HEK293 (cell line): Measurements from ENCODE around the gene HARS1.
A peak's percentile ranks its signal among the peaks of the same experiment; 100 is the strongest.

Experiments used
- SP2 ChIP-seq: fragments of 450-650 bp; formaldehyde crosslinking; IDR thresholded peaks from 2 replicates; pipeline ENCODE4 v1.5.1; 2016; ENCODE audit warnings: missing biosample characterization, missing genetic modification characterization
- WT1 ChIP-seq: fragments of 450-650 bp; formaldehyde crosslinking; IDR thresholded peaks from 2 replicates; pipeline ENCODE4 v1.5.1; 2016; ENCODE audit warnings: missing biosample characterization, missing genetic modification characterization
- ZBTB11 ChIP-seq: fragments of 450-650 bp; formaldehyde crosslinking; conservative IDR thresholded peaks from 2 replicates; pipeline ENCODE4 v1.5.1; 2016; ENCODE audit warnings: low read depth, missing biosample characterization, missing genetic modification characterization
- ZFP37 ChIP-seq: fragments of 450-650 bp; formaldehyde crosslinking; IDR thresholded peaks from 2 replicates; pipeline ENCODE4 v1.5.1; 2016; ENCODE audit warnings: missing biosample characterization, missing genetic modification characterization
- ZNF148 ChIP-seq: fragments of 450-650 bp; formaldehyde crosslinking; IDR thresholded peaks from 2 replicates; pipeline ENCODE4 v1.5.0; 2017; ENCODE audit warnings: missing biosample characterization, missing genetic modification characterization, borderline replicate concordance
- ZNF155 ChIP-seq: fragments of 450-650 bp; formaldehyde crosslinking; IDR thresholded peaks from 2 replicates; pipeline ENCODE4 v1.5.1; 2016; ENCODE audit warnings: missing biosample characterization, missing genetic modification characterization
- ZNF184 ChIP-seq: fragments of 450-650 bp; IDR thresholded peaks from 2 replicates; pipeline ENCODE4 v1.5.1; 2018; ENCODE audit warnings: missing biosample characterization, mild to moderate bottlenecking, missing genetic modification characterization
- ZNF2 ChIP-seq: fragments of 450-650 bp; formaldehyde crosslinking; IDR thresholded peaks from 2 replicates; pipeline ENCODE4 v1.5.1; 2016; ENCODE audit warnings: missing biosample characterization, missing genetic modification characterization
- ZNF211 ChIP-seq: fragments of 450-650 bp; formaldehyde crosslinking; IDR thresholded peaks from 2 replicates; pipeline ENCODE4 v1.5.1; 2016; ENCODE audit warnings: low read depth, missing biosample characterization, missing genetic modification characterization
- ZNF214 ChIP-seq: fragments of 450-650 bp; formaldehyde crosslinking; IDR thresholded peaks from 2 replicates; pipeline ENCODE4 v1.5.1; 2017; ENCODE audit warnings: missing biosample characterization, mild to moderate bottlenecking, missing genetic modification characterization, borderline replicate concordance
- ZNF248 ChIP-seq: fragments of 450-650 bp; formaldehyde crosslinking; IDR thresholded peaks from 2 replicates; pipeline ENCODE4 v1.5.1; 2017; ENCODE audit warnings: missing biosample characterization, missing genetic modification characterization
- ZNF302 ChIP-seq: fragments of 450-650 bp; formaldehyde crosslinking; IDR thresholded peaks from 2 replicates; pipeline ENCODE4 v1.5.1; 2016; ENCODE audit warnings: missing biosample characterization, missing genetic modification characterization, low read depth
- ZNF416 ChIP-seq: fragments of 450-650 bp; formaldehyde crosslinking; IDR thresholded peaks from 2 replicates; pipeline ENCODE4 v1.5.1; 2016; ENCODE audit warnings: missing biosample characterization, missing genetic modification characterization
- ZNF423 ChIP-seq: fragments of 450-650 bp; formaldehyde crosslinking; IDR thresholded peaks from 2 replicates; pipeline ENCODE4 v1.5.1; 2016; ENCODE audit warnings: missing biosample characterization, missing genetic modification characterization
- ZNF433 ChIP-seq: fragments of 450-650 bp; formaldehyde crosslinking; IDR thresholded peaks from 2 replicates; pipeline ENCODE4 v1.5.1; 2016; ENCODE audit warnings: missing biosample characterization, missing genetic modification characterization, low read depth
- ZNF596 ChIP-seq: fragments of 450-650 bp; IDR thresholded peaks from 2 replicates; pipeline ENCODE4 v1.5.0; 2018; ENCODE audit warnings: missing biosample characterization, mild to moderate bottlenecking, missing genetic modification characterization, moderate library complexity
- ZNF610 ChIP-seq: fragments of 450-650 bp; formaldehyde crosslinking; IDR thresholded peaks from 2 replicates; pipeline ENCODE4 v1.5.1; 2016; ENCODE audit warnings: missing biosample characterization, missing genetic modification characterization, borderline replicate concordance
- ZNF624 ChIP-seq: fragments of 450-650 bp; formaldehyde crosslinking; IDR thresholded peaks from 2 replicates; pipeline ENCODE4 v1.5.1; 2017; ENCODE audit warnings: missing biosample characterization, missing genetic modification characterization
- ZNF658 ChIP-seq: fragments of 450-650 bp; formaldehyde crosslinking; IDR thresholded peaks from 2 replicates; pipeline ENCODE4; 2016; ENCODE audit warnings: missing biosample characterization, missing genetic modification characterization
- ZNF747 ChIP-seq: fragments of 450-650 bp; formaldehyde crosslinking; IDR thresholded peaks from 2 replicates; pipeline ENCODE4 v1.5.1; 2016; ENCODE audit warnings: missing biosample characterization, missing genetic modification characterization
- ZNF76 ChIP-seq: fragments of 450-650 bp; formaldehyde crosslinking; IDR thresholded peaks from 2 replicates; pipeline ENCODE4; 2016; ENCODE audit warnings: low read depth, missing biosample characterization, missing genetic modification characterization, borderline replicate concordance
- ZNF777 ChIP-seq: fragments of 450-650 bp; formaldehyde crosslinking; IDR thresholded peaks from 2 replicates; pipeline ENCODE4 v1.5.1; 2017; ENCODE audit warnings: missing biosample characterization, missing genetic modification characterization, borderline replicate concordance
- ZSCAN23 ChIP-seq: fragments of 450-650 bp; formaldehyde crosslinking; IDR thresholded peaks from 2 replicates; pipeline ENCODE4 v1.5.1; 2016; ENCODE audit warnings: missing biosample characterization, missing genetic modification characterization
- ZSCAN30 ChIP-seq: fragments of 450-650 bp; IDR thresholded peaks from 2 replicates; pipeline ENCODE4 v1.5.1; 2018; ENCODE audit warnings: missing biosample characterization, mild to moderate bottlenecking, missing genetic modification characterization, moderate library complexity
- TF ChIP-seq, protein P1 (sequence below): fragments of 450-650 bp; formaldehyde crosslinking; IDR thresholded peaks from 2 replicates; pipeline ENCODE4 v1.5.1; 2016; ENCODE audit warnings: missing biosample characterization, missing genetic modification characterization
- TF ChIP-seq, protein P2 (sequence below): IDR thresholded peaks from 2 replicates; pipeline ENCODE4 v1.6.1; 2011; ENCODE audit warnings: mild to moderate bottlenecking, low read depth, low read length, borderline replicate concordance
- TF ChIP-seq, protein P3 (sequence below): fragments of 450-650 bp; formaldehyde crosslinking; IDR thresholded peaks from 2 replicates; pipeline ENCODE4 v1.5.1; 2016; ENCODE audit warnings: missing biosample characterization, missing genetic modification characterization

Gene HARS1

DNA sequence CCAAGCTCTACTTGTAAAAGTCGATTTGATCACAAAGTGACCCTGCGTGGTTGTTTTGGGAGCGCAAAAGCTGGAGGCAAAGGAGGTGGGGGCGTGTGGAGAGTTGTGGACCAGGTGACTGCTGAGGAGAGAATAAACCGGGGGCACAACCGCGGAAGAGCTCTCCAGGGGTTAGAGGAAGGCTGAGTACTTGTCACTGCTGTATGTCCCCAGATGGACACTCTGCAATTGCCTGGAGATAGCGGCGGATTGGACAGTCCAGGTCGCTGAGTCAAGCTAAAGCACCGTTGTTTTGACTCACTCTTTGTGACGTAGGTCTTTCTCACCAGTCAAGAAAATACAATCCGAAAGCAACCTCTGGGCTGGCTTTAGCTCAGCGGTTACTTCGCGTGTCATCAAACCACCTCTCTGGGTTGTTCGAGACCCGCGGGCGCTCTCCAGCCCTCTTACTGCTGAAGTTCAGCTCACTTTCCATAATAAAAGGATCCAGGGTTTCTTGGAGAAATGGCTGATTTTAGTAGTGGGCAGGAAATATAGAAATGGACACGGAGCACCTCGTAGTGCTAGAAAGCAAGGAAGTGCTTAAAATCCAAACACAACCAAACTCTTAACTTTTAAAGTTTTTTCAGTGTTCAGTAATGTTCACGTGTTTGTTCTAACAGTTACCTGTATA lies 34.8 kb upstream of the HARS1 start (continued):
- TF ChIP-seq, protein P1, sequence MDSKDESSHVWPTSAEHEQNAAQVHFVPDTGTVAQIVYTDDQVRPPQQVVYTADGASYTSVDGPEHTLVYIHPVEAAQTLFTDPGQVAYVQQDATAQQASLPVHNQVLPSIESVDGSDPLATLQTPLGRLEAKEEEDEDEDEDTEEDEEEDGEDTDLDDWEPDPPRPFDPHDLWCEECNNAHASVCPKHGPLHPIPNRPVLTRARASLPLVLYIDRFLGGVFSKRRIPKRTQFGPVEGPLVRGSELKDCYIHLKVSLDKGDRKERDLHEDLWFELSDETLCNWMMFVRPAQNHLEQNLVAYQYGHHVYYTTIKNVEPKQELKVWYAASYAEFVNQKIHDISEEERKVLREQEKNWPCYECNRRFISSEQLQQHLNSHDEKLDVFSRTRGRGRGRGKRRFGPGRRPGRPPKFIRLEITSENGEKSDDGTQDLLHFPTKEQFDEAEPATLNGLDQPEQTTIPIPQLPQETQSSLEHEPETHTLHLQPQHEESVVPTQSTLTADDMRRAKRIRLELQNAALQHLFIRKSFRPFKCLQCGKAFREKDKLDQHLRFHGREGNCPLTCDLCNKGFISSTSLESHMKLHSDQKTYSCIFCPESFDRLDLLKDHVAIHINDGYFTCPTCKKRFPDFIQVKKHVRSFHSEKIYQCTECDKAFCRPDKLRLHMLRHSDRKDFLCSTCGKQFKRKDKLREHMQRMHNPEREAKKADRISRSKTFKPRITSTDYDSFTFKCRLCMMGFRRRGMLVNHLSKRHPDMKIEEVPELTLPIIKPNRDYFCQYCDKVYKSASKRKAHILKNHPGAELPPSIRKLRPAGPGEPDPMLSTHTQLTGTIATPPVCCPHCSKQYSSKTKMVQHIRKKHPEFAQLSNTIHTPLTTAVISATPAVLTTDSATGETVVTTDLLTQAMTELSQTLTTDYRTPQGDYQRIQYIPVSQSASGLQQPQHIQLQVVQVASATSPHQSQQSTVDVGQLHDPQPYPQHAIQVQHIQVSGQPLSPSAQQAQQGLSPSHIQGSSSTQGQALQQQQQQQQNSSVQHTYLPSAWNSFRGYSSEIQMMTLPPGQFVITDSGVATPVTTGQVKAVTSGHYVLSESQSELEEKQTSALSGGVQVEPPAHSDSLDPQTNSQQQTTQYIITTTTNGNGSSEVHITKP (tag by site-specific recombination) = peak; percentile 79
- TF ChIP-seq ZSCAN30 (tag by site-specific recombination) (peak; percentile 97), ZNF596 (tag by site-specific recombination) (no peak), ZNF148 (tag by site-specific recombination) (0 out of 2 replicates have a peak, but pooled peaks have one; percentile 26), ZNF624 (tag by site-specific recombination) (no peak), ZBTB11 (tag by site-specific recombination) (0 out of 2 replicates have a peak, but pooled peaks have one; percentile 31), ZNF777 (tag by site-specific recombination) (no peak), WT1 (tag by site-specific recombination) (no peak), ZFP37 (peak; percentile 94), ZNF302 (no peak; the same call in 1 of the 2 replicates), ZSCAN23 (tag by site-specific recombination) (peak; percentile 87; the same call in 1 of the 2 replicates), ZNF214 (tag by site-specific recombination) (peak; percentile 9; the same call in 1 of the 2 replicates), ZNF184 (tag by site-specific recombination) (peak; percentile 94), ZNF2 (tag by site-specific recombination) (peak; percentile 85; the same call in 1 of the 2 replicates), ZNF423 (no peak), ZNF76 (tag by site-specific recombination) (peak; percentile 63), ZNF610 (tag by site-specific recombination) (peak; percentile 81), ZNF416 (tag by site-specific recombination) (no peak), ZNF155 (tag by site-specific recombination) (no peak), ZNF248 (tag by site-specific recombination) (no peak), SP2 (peak; percentile 29), ZNF211 (tag by site-specific recombination) (no peak), ZNF747 (tag by site-specific recombination) (no peak), ZNF433 (tag by site-specific recombination) (no peak), ZNF658 (tag by site-specific recombination) (no peak)
- TF ChIP-seq, protein P2, sequence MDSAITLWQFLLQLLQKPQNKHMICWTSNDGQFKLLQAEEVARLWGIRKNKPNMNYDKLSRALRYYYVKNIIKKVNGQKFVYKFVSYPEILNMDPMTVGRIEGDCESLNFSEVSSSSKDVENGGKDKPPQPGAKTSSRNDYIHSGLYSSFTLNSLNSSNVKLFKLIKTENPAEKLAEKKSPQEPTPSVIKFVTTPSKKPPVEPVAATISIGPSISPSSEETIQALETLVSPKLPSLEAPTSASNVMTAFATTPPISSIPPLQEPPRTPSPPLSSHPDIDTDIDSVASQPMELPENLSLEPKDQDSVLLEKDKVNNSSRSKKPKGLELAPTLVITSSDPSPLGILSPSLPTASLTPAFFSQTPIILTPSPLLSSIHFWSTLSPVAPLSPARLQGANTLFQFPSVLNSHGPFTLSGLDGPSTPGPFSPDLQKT = no peak
- TF ChIP-seq, protein P3, sequence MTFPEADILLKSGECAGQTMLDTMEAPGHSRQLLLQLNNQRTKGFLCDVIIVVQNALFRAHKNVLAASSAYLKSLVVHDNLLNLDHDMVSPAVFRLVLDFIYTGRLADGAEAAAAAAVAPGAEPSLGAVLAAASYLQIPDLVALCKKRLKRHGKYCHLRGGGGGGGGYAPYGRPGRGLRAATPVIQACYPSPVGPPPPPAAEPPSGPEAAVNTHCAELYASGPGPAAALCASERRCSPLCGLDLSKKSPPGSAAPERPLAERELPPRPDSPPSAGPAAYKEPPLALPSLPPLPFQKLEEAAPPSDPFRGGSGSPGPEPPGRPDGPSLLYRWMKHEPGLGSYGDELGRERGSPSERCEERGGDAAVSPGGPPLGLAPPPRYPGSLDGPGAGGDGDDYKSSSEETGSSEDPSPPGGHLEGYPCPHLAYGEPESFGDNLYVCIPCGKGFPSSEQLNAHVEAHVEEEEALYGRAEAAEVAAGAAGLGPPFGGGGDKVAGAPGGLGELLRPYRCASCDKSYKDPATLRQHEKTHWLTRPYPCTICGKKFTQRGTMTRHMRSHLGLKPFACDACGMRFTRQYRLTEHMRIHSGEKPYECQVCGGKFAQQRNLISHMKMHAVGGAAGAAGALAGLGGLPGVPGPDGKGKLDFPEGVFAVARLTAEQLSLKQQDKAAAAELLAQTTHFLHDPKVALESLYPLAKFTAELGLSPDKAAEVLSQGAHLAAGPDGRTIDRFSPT = no peak
